Measurements from ENCODE around the gene GAPDHS. TPM values are rescaled to one million over a fixed set of nuclear protein-coding genes. Genes with fewer than 3 reads are reported as not detected.

The GAPDHS gene
- total RNA-seq, 1 donor from 2014 or later, result not detected

DNA sequence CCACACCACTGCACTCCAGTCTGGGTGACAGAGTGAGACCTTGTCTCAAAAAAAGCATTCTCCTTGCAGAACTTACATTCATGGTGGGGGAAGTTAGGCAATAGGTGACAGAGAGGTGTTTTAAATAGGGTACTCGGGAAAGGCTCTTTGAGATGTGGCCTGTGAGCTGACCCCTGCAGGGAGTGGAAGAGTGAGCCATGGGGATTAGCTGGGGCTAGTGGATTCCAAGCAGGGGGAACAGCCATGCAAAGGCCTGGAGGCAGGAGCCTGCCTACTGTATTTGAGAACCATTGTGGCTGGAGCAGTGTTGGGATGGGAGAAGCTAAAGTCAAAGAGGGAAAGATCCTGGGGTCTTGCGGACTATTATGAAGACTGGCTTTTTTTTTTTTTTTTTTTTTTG, 15.9 kb upstream of the GAPDHS start:
- TF ChIP-seq, protein P1, sequence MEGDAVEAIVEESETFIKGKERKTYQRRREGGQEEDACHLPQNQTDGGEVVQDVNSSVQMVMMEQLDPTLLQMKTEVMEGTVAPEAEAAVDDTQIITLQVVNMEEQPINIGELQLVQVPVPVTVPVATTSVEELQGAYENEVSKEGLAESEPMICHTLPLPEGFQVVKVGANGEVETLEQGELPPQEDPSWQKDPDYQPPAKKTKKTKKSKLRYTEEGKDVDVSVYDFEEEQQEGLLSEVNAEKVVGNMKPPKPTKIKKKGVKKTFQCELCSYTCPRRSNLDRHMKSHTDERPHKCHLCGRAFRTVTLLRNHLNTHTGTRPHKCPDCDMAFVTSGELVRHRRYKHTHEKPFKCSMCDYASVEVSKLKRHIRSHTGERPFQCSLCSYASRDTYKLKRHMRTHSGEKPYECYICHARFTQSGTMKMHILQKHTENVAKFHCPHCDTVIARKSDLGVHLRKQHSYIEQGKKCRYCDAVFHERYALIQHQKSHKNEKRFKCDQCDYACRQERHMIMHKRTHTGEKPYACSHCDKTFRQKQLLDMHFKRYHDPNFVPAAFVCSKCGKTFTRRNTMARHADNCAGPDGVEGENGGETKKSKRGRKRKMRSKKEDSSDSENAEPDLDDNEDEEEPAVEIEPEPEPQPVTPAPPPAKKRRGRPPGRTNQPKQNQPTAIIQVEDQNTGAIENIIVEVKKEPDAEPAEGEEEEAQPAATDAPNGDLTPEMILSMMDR (IDR thresholded peaks at IDR 0.05), result no peak
- intact Hi-C loops (cut with DNase I), result no loop called here
- no peak for DNase-seq
- no peaks in the 10 kb centered on the region for H3K36me3 ChIP-seq
- no peaks in the 10 kb centered on the region for H3K9me3 ChIP-seq
- H3K4me1 ChIP-seq, result no peaks in the 10 kb centered on the region
- no peak overlapping the region for H3K27ac ChIP-seq
- ATAC-seq, result no peak
- H3K27me3 ChIP-seq, result peaks cover 22% of the 10 kb centered on the region
- H3K4me3 ChIP-seq, result no peak overlapping the region

DNA sequence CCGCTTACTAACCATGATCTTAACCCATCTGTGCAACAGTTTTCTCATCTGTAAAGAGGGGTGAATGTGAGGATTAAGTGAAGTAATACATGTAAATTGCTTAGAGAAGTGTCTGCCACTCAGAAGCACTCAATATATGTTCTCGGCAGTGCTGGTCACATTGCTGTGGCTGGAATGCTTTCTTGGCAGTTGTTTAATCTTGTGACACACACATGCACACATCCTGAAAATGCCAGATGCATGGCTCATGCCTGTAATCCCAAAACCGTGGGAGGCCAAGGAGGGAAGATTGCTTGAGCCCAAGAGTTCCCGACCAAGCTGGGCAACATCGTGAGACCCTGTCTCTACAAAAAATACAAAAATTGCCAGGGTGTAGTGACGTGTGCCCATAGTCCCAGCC, 14.9 kb upstream of the GAPDHS start:
- no peaks in the 10 kb centered on the region for H3K4me1 ChIP-seq
- DNase-seq (no peak), ATAC-seq (peak; percentile 61)
- H3K9me3 ChIP-seq, result no peaks in the 10 kb centered on the region
- H3K4me3 ChIP-seq, result no peak overlapping the region
- no peak overlapping the region for H3K27ac ChIP-seq
- peaks cover 18% of the 10 kb centered on the region for H3K27me3 ChIP-seq
- H3K36me3 ChIP-seq, result no peaks in the 10 kb centered on the region
- intact Hi-C loops (cut with DNase I), result no loop called here
- TF ChIP-seq, protein P1 (IDR thresholded peaks at IDR 0.05), result no peak

DNA sequence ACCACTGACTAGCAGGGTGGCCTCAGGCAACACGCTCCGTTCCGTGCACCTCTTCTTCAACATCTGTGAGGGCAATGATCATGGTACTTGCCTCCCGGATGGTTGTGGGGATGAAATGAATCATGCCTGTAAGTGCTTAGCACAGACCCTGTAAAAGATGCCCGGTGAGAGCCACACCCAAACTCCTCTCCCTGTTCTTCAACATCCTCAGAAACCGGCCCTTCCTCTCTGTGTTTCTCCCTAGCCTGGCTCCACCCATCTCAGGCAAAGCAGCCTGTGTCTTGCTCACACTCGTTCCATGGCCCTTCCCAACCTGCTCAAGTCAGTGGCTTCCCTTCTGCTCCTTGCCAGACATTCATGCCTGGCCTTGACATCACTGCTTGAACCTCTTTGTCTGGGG, 14.0 kb upstream of the GAPDHS start:
- Histone ChIP-seq H3K36me3 (no peaks in the 10 kb centered on the region), H3K9me3 (no peaks in the 10 kb centered on the region), H3K27me3 (peaks cover 9% of the 10 kb centered on the region), H3K27ac (no peak overlapping the region), H3K4me1 (no peaks in the 10 kb centered on the region), H3K4me3 (no peak overlapping the region)
- DNase-seq (no peak), ATAC-seq (no peak)
- TF ChIP-seq, protein P1 (IDR thresholded peaks at IDR 0.05), result no peak
- intact Hi-C loops (cut with DNase I), result no loop called here

DNA sequence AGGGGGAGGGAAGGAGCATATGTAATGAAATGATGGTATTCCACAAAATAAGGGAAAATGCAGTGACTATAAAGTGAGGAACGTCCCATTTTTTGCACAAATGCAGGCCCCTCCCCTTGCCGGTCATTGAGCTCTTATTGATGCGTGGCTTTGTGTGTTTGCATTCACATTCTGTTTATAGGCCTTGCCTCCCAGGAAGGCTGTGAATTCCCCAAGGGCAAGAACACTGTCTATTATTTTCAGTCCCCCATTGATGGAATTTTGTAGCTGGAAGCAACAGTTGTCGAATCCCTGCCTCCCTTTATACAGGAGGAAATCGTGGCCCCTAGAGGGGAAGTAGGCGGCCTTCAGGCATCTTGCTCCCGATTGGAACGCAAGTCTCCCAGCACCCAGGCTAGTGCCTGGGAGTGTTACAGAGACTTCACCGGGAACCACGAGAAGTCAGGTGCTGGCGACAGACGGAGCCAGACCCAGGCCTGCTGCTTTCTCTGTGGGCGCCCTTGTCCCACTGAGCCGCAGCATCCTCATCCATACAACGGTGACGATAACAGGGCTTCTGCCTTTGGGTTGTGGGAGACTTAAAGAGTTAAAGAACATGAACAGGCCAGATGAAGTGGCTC, 12.0 kb upstream of the GAPDHS start:
- no peaks in the 10 kb centered on the region for H3K9me3 ChIP-seq
- H3K4me1 ChIP-seq, result no peaks in the 10 kb centered on the region
- no peak overlapping the region for H3K27ac ChIP-seq
- intact Hi-C loops (cut with DNase I), result no loop called here
- TF ChIP-seq, protein P1 (IDR thresholded peaks at IDR 0.05), result no peak
- no peak overlapping the region for H3K4me3 ChIP-seq
- ATAC-seq, result no peak
- H3K27me3 ChIP-seq, result peaks cover 18% of the 10 kb centered on the region
- no peak for DNase-seq
- H3K36me3 ChIP-seq, result no peaks in the 10 kb centered on the region

DNA sequence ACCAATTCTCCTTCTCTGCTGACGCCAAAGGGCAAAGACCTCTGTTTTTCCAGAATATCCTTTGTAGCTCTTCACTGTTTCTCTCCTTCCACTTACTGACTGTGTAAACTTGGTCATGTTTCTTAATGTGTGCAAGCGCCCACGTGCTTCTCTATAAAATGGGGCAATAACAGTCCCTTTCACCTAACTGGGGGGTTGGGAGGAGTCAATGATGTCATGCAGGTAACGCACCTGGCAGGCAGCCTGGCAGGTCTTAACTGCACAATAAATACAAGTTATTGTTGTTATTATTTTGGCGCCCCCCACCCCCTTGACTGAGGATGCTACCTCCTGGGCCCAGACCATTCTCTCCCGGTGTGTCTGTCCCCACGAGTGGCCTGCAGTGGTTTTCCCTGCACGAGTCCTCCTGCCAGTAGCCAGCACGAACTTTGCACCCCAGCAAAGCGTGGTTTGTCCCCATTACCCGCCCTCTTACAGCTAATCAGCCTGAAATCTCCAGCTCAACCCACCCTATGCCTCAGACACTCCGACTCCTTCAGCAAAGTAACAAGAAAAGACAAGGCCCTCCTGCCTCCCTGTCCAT, 10.4 kb upstream of the GAPDHS start:
- Histone ChIP-seq H3K9me3 (no peaks in the 10 kb centered on the region), H3K27me3 (peaks cover 18% of the 10 kb centered on the region), H3K36me3 (no peaks in the 10 kb centered on the region), H3K27ac (no peak overlapping the region), H3K4me1 (no peaks in the 10 kb centered on the region), H3K4me3 (no peak overlapping the region)
- TF ChIP-seq, protein P1 (IDR thresholded peaks at IDR 0.05), result no peak
- ATAC-seq, result no peak
- no peak for DNase-seq
- intact Hi-C loops (cut with DNase I), result no loop called here
